ENCODE measurements around the gene DNAH9.

GRCh38 chr17:11786711-11787438, 188.6 kb downstream of the DNAH9 start:
- TF ChIP-seq EZH2 (IDR thresholded peaks at IDR 0.05; ENCODE audit: low read length) (no peak), CTCF (optimal IDR thresholded peaks at IDR 0.05 in 1 of 3, IDR thresholded peaks at IDR 0.05 in 1 of 3, conservative IDR thresholded peaks at IDR 0.05 in 1 of 3; ENCODE audit: extremely low read depth in 1 of 3, insufficient read depth in 2 of 3, low read length in 3 of 3) (no peak)
